ENCODE measurements around the gene COMMD4.

DNA sequence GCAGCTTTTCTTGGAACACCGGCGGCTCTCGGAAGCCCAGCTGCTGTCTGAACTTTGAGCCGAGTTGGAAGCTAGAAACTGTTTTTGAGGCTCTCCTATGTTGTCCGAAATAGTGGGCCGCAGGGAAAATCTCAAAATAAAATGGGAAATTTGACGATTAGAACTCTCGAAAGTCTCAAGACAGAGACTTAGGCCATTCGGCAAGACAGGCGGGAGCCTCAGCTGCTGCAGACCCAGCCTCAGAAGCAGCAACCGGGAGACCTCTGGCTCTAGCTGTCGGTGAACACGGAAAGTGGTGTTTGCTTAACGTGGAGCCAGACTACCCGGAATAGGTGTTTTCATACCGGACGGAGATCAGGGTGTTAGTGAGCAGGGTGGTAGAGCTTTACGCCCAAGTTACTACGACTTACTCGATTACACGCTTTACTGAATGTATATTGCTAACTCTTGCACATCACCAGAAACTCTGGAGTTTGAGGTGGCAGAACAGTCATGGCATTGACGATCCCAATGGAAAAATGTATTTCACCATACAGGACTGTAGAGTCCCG is 32.9 kb downstream of the COMMD4 start:
- TF ChIP-seq EZH2phosphoT487 (IDR thresholded peaks at IDR 0.05; ENCODE audit: borderline replicate concordance, low read depth, low read length): no peak
- no peak for TF ChIP-seq CTCF (conservative IDR thresholded peaks at IDR 0.05; ENCODE audit: low read length)

Measured in OCI-LY7 (cell line).